ENCODE data around the gene FBXO11. TPM values are rescaled to one million over a fixed set of nuclear protein-coding genes. Genes with fewer than 3 reads are reported as not detected.

The FBXO11 gene
- total RNA-seq, 4 donors from 2014 or later, result 19.8 to 80.6 (median 49.8) TPM

GRCh38 chr2:47896450-47896968, 9.8 kb downstream of the FBXO11 start:
- no peak for DNase-seq
- intact Hi-C loops (cut with DNase I; ENCODE audit: low total_unique reads) (no loop called here), in situ Hi-C loops (cut with MboI; ENCODE audit: low pct_ligation_motif_present in 1 of 4, low pct_unique_long_range_greater_than_20kb in 1 of 4, low sequenced_read_pairs in 3 of 4) (no loop called here)
- Histone ChIP-seq H3K36me3 (no peaks in the 10 kb centered on the region), H3K27me3 (no peaks in the 10 kb centered on the region), H3K4me1 (peaks cover 7 to 69% (median 18%) of the 10 kb centered on the region in 4 donors), H3K9me3 (no peaks in the 10 kb centered on the region), H3K4me3 (no peak overlapping the region), H3K27ac (no peak overlapping the region)
- 87 to 100% methylated on average over 1 to 5 of the region's 5 CpGs for WGBS, 2 donors (ENCODE audit: low coverage in 1 of 2)
- TF ChIP-seq EP300 (IDR thresholded peaks at IDR 0.05; ENCODE audit: low read depth), result no peak
- TF ChIP-seq POLR2AphosphoS5 (IDR thresholded peaks at IDR 0.05), result no peak
- TF ChIP-seq CTCF (IDR thresholded peaks at IDR 0.05), result no peak
- TF ChIP-seq POLR2A (IDR thresholded peaks at IDR 0.05), result no peak

DNA sequence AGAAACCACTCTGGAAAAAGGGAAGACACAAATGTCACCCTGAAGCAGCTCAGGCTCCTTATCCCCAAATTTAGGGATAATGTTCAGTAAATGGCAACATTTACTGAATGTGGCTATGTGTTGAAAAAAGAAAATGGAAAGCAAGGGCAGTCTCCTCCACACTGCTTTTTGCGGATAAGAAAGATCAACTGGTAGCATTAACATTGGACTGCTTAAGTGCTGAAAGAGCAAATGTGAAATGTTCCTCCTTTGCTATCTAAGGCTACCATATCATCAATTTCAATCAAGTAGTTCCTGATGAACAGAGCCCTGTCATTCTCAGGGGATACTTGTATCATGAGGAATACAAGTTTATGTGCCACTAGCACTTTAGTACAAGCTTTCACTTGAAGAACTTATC, 12.5 kb downstream of the FBXO11 start:
- Histone ChIP-seq H3K27ac (no peak overlapping the region), H3K9me3 (no peaks in the 10 kb centered on the region), H3K27me3 (no peaks in the 10 kb centered on the region), H3K36me3 (no peaks in the 10 kb centered on the region), H3K4me1 (peaks cover 7 to 69% (median 14%) of the 10 kb centered on the region in 4 donors), H3K4me3 (no peak overlapping the region)
- in situ Hi-C loops (cut with MboI; ENCODE audit: low pct_ligation_motif_present in 1 of 4, low pct_unique_long_range_greater_than_20kb in 1 of 4, low sequenced_read_pairs in 3 of 4) (no loop called here), intact Hi-C loops (cut with DNase I; ENCODE audit: low total_unique reads) (no loop called here)
- DNase-seq, result no peak
- 93 to 100% methylated on average over 1 of the region's 1 CpG for WGBS, 2 donors (ENCODE audit: low coverage in 1 of 2)
- TF ChIP-seq EP300 (IDR thresholded peaks at IDR 0.05; ENCODE audit: low read depth) (no peak), CTCF (IDR thresholded peaks at IDR 0.05) (no peak), POLR2AphosphoS5 (IDR thresholded peaks at IDR 0.05) (no peak), POLR2A (IDR thresholded peaks at IDR 0.05) (no peak)

- DNase-seq, result no peak
- Histone ChIP-seq H3K27me3 (no peaks in the 10 kb centered on the region), H3K4me1 (peaks cover 7 to 70% (median 9%) of the 10 kb centered on the region in 4 donors), H3K27ac (no peak overlapping the region), H3K4me3 (no peak overlapping the region), H3K9me3 (no peaks in the 10 kb centered on the region), H3K36me3 (no peaks in the 10 kb centered on the region)
- intact Hi-C loops (cut with DNase I; ENCODE audit: low total_unique reads) (no loop called here), in situ Hi-C loops (cut with MboI; ENCODE audit: low pct_ligation_motif_present in 1 of 4, low pct_unique_long_range_greater_than_20kb in 1 of 4, low sequenced_read_pairs in 3 of 4) (no loop called here)
- 88 to 94% methylated on average over 2 of the region's 2 CpGs for WGBS, 2 donors (ENCODE audit: low coverage in 1 of 2)
- TF ChIP-seq EP300 (IDR thresholded peaks at IDR 0.05; ENCODE audit: low read depth), result no peak
- no peak for TF ChIP-seq POLR2AphosphoS5 (IDR thresholded peaks at IDR 0.05)
- no peak for TF ChIP-seq CTCF (IDR thresholded peaks at IDR 0.05)
- no peak for TF ChIP-seq POLR2A (IDR thresholded peaks at IDR 0.05)
These were observed 14.0 kb downstream of the FBXO11 start for GRCh38 chr2:47892338-47892730.

DNA sequence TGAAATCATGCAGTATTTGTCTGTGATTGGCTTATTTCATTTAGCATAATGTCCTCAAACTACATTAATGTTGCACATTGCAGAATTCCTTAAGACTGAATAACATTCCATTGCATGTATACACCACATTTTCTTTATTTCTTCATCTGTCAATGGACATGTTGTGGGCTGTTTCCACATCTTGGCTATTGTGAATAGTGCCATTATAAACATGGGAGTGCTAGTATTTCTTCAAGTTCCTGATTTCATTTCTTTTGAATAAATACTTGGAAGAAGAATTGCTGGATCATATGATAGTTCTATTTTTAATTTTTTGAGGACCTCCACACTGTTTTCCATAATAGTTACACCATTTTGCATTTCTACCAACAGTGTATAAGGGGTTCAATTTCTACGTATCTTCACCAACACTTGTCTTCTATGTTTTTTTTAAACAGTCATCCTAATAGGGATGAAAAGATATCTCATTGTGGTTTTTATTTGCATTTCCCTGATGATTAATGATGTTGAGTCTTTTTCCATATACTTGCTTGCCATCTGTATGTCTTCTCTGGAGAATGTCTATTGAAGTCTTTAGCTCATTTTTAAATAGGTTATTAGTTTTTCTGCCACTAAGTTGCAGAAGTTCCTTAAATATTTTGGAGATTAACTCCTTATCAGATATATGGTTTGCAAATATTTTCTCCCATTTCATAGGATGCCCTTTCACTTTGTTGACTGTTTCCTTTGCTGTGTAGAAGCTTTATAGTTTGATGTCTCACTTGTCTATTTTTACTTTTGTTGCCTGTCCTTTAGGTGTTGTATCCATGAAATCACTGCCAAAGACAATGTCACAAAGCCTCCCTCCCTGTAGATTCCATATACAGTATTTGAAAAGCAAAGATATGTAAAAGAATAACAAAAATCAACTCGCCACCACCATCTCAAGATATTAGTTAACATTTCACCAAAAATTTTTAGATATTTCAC, 14.6 kb downstream of the FBXO11 start:
- WGBS, 2 donors (ENCODE audit: low coverage in 1 of 2), result 85 to 90% methylated on average over 2 of the region's 2 CpGs
- in situ Hi-C loops (cut with MboI; ENCODE audit: low pct_ligation_motif_present in 1 of 4, low pct_unique_long_range_greater_than_20kb in 1 of 4, low sequenced_read_pairs in 3 of 4), result no loop called here

More for the DNA sequence above, 14.6 kb downstream of the FBXO11 start:
- TF ChIP-seq POLR2AphosphoS5 (IDR thresholded peaks at IDR 0.05) (no peak), EP300 (IDR thresholded peaks at IDR 0.05; ENCODE audit: low read depth) (no peak), CTCF (IDR thresholded peaks at IDR 0.05) (no peak), POLR2A (IDR thresholded peaks at IDR 0.05) (no peak)
- intact Hi-C loops (cut with DNase I; ENCODE audit: low total_unique reads), result no loop called here
- peaks cover 6 to 63% (median 7%) of the 10 kb centered on the region in 4 donors for H3K4me1 ChIP-seq
- H3K36me3 ChIP-seq, result no peaks in the 10 kb centered on the region
- no peaks in the 10 kb centered on the region for H3K27me3 ChIP-seq
- H3K4me3 ChIP-seq, result no peak overlapping the region
- no peaks in the 10 kb centered on the region for H3K9me3 ChIP-seq
- DNase-seq, result no peak
- no peak overlapping the region for H3K27ac ChIP-seq

Data from transverse colon (tissue), 4 donors.